ENCODE results near the gene FAM131A. TPM values are rescaled to one million over a fixed set of nuclear protein-coding genes. Genes with fewer than 3 reads are reported as not detected.
A peak's percentile ranks its signal among the peaks of the same experiment; 100 is the strongest.

The FAM131A gene
- polyA plus RNA-seq, 3 donors, result 11.2 to 14.3 (median 13.7) TPM

- no peak for DNase-seq
Measured at GRCh38 chr3:184315543-184315867, 21.9 kb upstream of the FAM131A start.

DNA sequence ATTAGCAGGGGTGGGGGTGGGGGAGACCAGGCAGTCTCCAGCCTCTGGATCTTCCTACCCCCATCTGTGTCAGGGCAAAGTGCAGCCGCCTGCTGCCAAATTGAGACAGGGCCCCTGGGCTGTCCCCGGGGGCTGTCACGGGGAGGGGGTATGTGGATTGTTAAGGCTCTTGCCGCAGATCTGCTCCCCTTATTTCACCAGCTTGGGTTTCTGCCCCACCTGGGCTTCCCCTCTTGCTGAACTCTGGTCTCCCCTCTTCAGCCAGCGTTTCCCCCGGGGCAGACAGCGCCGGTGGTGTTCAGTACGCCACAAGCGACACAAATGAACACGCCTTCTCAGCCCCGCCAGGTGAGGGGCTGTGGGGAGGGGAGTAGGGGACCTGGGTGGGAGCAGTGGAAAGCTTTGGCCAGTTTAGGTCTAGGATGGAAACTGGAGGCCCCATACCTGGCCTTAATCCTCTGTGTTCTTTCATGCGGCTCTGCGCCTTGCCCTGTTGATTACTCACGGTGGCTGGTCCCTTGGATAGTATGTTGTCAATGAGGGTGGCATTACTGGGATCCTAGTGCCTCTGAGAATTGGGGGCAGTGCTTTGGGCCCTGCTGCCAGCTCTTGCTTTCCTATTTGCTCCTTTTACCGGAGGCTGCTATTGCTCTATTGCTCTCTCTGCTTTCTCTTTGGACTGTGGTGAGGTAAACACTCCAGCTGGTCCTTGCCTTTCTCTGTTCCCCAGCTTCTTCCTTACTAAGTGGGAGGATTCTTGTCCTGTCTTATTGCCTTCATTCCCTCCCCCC is 21.3 kb upstream of the FAM131A start:
- no peak for DNase-seq

GRCh38 chr3:184316792-184317191 is 20.6 kb upstream of the FAM131A start:
- no peak for DNase-seq

DNA sequence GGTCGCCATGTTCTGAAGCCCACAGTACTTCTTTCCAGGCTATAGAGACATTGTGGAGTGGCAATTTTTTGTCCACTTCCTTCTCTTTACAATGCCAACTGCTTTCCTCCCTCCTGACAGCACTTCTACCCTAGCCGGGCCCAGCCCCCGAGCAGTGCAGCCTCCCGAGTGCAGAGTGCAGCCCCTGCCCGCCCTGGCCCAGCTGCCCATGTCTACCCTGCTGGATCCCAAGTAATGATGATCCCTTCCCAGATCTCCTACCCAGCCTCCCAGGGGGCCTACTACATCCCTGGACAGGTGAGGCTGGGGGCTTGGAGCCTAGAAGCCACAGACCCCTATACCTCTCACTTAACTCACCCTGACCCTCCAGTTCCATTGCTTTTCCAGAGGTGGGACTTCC is 20.2 kb upstream of the FAM131A start:
- no peak for DNase-seq

DNA sequence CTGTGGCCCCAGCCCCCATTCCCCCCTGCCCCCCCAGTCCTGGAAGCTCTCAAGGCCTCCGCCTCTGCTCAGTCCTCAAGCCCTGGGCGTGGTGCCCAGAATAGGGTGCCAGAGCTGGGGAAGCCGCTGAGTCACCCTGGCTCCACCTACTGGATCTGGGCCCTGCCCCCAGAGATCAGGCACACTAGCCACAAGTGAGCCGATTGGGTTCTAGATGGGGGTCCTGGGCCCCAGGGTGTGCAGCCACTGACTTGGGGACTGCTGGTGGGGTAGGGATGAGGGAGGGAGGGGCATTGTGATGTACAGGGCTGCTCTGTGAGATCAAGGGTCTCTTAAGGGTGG is 17.3 kb upstream of the FAM131A start:
- no peak for DNase-seq

GRCh38 chr3:184321666-184322065 is 15.7 kb upstream of the FAM131A start:
- DNase-seq, result no peak

GRCh38 chr3:184322731-184323487 is 14.5 kb upstream of the FAM131A start:
- DNase-seq, result no peak

DNA sequence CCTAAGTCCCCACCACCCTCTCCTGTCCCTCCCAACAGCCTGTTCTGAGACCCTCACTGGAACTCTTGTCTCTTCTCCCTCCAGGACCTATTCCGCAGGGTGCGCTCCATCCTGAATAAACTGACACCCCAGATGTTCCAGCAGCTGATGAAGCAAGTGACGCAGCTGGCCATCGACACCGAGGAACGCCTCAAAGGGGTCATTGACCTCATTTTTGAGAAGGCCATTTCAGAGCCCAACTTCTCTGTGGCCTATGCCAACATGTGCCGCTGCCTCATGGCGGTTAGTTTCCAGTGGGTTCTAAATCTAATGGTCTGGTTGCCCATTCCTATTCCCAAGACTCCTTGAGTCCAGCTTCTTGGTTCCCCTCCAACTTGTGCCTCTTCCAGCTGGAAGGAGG is 13.7 kb upstream of the FAM131A start:
- no peak for DNase-seq

DNA sequence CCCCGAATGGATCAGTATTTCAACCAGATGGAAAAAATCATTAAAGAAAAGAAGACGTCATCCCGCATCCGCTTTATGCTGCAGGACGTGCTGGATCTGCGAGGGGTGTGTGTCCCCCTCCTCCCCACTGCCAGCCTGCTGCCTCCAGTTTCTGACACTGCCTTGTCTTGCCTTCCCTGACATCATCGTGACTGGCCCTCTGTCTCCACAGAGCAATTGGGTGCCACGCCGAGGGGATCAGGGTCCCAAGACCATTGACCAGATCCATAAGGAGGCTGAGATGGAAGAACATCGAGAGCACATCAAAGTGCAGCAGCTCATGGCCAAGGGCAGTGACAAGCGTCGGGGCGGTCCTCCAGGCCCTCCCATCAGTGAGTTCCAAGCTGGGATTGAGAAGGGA is 12.1 kb upstream of the FAM131A start:
- no peak for DNase-seq

DNA sequence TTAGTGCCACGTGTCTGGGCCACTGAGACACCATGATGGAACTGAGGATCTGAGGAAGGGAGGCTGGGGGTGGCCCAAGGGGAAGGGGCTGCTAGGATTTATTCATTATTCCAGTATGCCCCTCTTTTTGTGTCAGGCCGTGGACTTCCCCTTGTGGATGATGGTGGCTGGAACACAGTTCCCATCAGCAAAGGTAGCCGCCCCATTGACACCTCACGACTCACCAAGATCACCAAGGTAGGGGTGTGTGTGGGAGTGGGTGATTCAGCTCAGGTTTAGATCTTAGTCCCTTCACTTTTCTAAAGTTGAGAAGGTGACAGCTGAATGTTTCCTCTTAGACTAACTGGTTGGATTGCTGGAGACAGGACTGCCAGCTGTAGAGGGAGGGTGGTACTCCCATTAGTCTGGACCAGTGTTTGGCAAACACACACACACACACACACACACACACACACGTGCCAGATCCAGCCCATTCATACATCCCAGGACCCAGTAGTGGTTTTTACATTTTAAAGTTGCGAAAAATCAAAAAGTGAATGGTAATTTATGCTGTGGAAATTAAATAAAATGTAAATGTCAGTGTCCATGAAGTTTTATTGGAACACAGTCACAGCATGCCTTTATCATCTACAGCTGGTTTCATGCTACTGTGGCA is 11.6 kb upstream of the FAM131A start:
- no peak for DNase-seq

DNA sequence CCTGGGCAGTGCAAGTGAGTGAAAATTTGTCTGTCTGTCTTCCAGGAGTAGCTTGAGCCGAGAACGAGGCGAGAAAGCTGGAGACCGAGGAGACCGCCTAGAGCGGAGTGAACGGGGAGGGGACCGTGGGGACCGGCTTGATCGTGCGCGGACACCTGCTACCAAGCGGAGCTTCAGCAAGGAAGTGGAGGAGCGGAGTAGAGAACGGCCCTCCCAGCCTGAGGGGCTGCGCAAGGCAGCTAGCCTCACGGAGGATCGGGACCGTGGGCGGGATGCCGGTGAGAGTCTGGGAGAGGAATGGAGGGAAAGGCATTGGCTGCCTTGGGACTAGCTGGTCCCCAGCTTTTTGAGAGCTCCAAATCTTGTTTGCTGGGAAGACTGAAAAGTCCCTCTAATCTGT is 10.2 kb upstream of the FAM131A start:
- DNase-seq, result no peak

DNA sequence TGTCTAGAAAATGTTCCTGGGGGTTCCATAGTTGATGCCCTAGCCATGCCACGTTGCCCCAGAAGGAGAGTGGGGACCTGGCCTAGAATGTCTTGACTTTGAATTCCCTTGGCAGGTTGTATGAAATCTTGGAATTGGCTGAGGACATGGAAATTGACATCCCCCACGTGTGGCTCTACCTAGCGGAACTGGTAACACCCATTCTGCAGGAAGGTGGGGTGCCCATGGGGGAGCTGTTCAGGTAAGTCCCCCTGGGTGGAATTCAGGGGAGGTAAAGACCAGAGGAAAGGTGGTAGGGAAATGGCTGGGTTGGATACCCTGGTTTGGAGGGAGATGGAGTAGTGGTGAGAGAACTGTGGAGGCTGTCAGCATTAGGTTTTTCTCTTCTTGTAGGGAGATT is 8.9 kb upstream of the FAM131A start:
- no peak for DNase-seq

GRCh38 chr3:184332370-184333090 is 4.9 kb upstream of the FAM131A start:
- no peak for DNase-seq

GRCh38 chr3:184333190-184333589 is 4.2 kb upstream of the FAM131A start:
- DNase-seq, result no peak

GRCh38 chr3:184333700-184334099 is 3.7 kb upstream of the FAM131A start:
- DNase-seq, result no peak

- no peak for DNase-seq
Measured at GRCh38 chr3:184334470-184335158, 2.8 kb upstream of the FAM131A start.

DNA sequence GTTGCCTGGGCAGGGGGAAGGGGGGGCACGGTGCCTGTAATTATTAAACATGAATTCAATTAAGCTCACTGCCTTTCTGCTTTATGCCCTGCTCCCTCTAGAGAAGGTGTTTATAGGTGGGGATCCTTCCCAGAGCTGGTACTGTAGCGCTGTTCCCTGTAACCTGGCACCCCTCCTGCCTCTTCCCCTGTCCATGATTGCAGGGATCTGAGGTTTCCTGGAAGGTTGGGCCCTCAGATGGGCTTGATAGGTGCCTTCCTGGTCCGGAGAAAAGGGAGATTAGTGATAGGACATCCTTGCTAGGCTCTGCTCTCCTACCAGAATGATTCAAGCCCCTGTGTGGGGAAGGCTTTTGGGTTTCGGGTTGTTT is 2.1 kb upstream of the FAM131A start:
- DNase-seq, result no peak

- peak; percentile 82 for DNase-seq
Measured at GRCh38 chr3:184335661-184336546, 1.5 kb upstream of the FAM131A start.

GRCh38 chr3:184336547-184337398 is 627 bp upstream of the FAM131A start:
- no peak for DNase-seq

DNA sequence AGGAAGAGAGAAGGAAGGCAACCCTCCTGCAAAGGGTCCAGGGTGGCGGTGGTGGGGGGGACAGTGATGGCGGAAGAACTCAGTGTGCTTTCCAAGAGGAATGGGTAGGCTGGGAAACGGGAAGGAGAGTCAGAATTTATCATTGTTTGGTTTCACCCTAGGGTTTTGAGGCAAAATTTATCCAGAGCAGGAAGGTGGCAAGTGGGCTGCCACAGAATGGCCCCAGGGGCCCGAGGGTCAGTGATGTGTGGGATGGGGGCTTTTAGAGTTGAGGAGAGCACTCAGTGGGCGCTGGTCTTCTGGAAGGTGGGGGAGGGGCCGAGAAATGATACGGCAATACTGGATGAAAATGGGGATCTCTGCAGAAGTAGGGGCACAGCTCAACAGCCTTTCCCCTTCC is 581 bp downstream of the FAM131A start:
- DNase-seq, result no peak
